Astrocyte (in vitro differentiated cells and primary cell): ENCODE measurements around the gene GNAO1.

Experiments used
- CTCF ChIP-seq: IDR thresholded peaks from 2 replicates; pipeline ENCODE4 v1.5.1; 2011; ENCODE audit warnings: low read depth, mild to moderate bottlenecking, inconsistent platforms, low read length, moderate library complexity; ENCODE audit not compliant: insufficient read depth
- EZH2 ChIP-seq: IDR thresholded peaks from 2 replicates; pipeline ENCODE4 v1.6.1; 2012; ENCODE audit warnings: mild to moderate bottlenecking, low read length, inconsistent platforms; ENCODE audit not compliant: insufficient read depth

DNA sequence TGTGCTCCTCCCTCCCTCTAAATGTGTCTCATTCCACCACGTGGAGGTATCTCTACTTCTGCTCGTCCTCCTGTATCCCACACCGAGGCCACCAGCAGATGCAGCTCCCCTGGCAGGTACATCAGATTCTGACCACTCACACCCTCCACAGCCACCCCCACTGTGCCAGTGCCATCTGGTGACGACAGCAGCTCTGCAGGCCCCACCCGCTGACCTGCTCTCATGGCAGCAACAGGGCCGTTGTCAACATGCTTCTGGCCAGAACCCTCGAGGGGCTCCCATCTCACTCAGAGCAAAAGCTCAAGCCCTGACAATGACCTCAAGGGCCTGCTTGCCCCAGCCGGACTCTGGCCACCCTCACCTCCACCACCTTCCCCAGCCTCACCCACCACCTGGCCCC, 140.6 kb downstream of the GNAO1 start:
- TF ChIP-seq EZH2 = no peak
- no peak for TF ChIP-seq CTCF
